GM18499 (cell line): ENCODE measurements around the gene BANK1.

Experiments used
- ATAC-seq: cut with Tn5 transposase; IDR thresholded peaks from one replicate; pipeline ENCODE4 v1.9.1; 2021; ENCODE audit warnings: moderate number of reproducible peaks; ENCODE audit not compliant: insufficient read depth, unreplicated experiment

The BANK1 gene

GRCh38 chr4:101807351-101807750 is 16.8 kb downstream of the BANK1 start:
- peak; percentile 18 for ATAC-seq

GRCh38 chr4:101813604-101814003 is 23.1 kb downstream of the BANK1 start:
- peak; percentile 74 for ATAC-seq

GRCh38 chr4:101818362-101818761 is 27.8 kb downstream of the BANK1 start:
- no peak for ATAC-seq

GRCh38 chr4:101823864-101824263 is 33.3 kb downstream of the BANK1 start:
- ATAC-seq: no peak

GRCh38 chr4:101824500-101824899 is 34.0 kb downstream of the BANK1 start:
- no peak for ATAC-seq

GRCh38 chr4:101825953-101826352 is 35.4 kb downstream of the BANK1 start:
- ATAC-seq: no peak

GRCh38 chr4:101831816-101832215 is 41.3 kb downstream of the BANK1 start:
- ATAC-seq: no peak

GRCh38 chr4:101833480-101833879 is 43.0 kb downstream of the BANK1 start:
- no peak for ATAC-seq

- ATAC-seq: no peak
Observed at GRCh38 chr4:101835121-101835904, 44.8 kb downstream of the BANK1 start.

GRCh38 chr4:101843054-101843453 is 52.5 kb downstream of the BANK1 start:
- no peak for ATAC-seq

GRCh38 chr4:101846550-101846949 is 56.0 kb downstream of the BANK1 start:
- ATAC-seq: no peak

GRCh38 chr4:101850698-101851097 is 60.2 kb downstream of the BANK1 start:
- ATAC-seq: no peak

- ATAC-seq: no peak
Observed at GRCh38 chr4:101851672-101852071, 61.1 kb downstream of the BANK1 start.

- no peak for ATAC-seq
Observed at GRCh38 chr4:101853028-101853427, 62.5 kb downstream of the BANK1 start.

GRCh38 chr4:101853691-101854090 is 63.2 kb downstream of the BANK1 start:
- ATAC-seq: no peak

- ATAC-seq: no peak
Observed at GRCh38 chr4:101855239-101855638, 64.7 kb downstream of the BANK1 start.

GRCh38 chr4:101856149-101856548 is 65.6 kb downstream of the BANK1 start:
- no peak for ATAC-seq

- no peak for ATAC-seq
Observed at GRCh38 chr4:101857176-101857575, 66.6 kb downstream of the BANK1 start.

GRCh38 chr4:101858641-101859040 is 68.1 kb downstream of the BANK1 start:
- no peak for ATAC-seq

- ATAC-seq: no peak
Observed at GRCh38 chr4:101862595-101862994, 72.1 kb downstream of the BANK1 start.

- ATAC-seq: no peak
Observed at GRCh38 chr4:101864660-101865059, 74.1 kb downstream of the BANK1 start.

- ATAC-seq: no peak
Observed at GRCh38 chr4:101865501-101866062, 75.1 kb downstream of the BANK1 start.
